Activated CD4-positive, alpha-beta T cell treated with anti-CD3 and anti-CD28 coated beads, Interleukin-2, amount 50 U/mL, for 48 hours (primary cell): ENCODE measurements around the gene SESN3.
A peak's percentile ranks its signal among the peaks of the same experiment; 100 is the strongest.

ENCODE experiments used
- DNase-seq, 2 experiments: peaks; one replicate each; pipeline ENCODE4 v3.0.0-alpha.2; 2020

Gene SESN3

GRCh38 chr11:95248666-95249467, 17.9 kb upstream of the SESN3 start:
- DNase-seq = no peak

- no peak for DNase-seq
Measured at GRCh38 chr11:95247883-95248282, 16.9 kb upstream of the SESN3 start.

GRCh38 chr11:95247127-95247684, 16.2 kb upstream of the SESN3 start:
- DNase-seq = no peak

- no peak for DNase-seq
Measured at GRCh38 chr11:95245581-95245980, 14.6 kb upstream of the SESN3 start.

- DNase-seq = peak in 1 of 2 experiments; percentile 17
Measured at GRCh38 chr11:95245038-95245437, 14.0 kb upstream of the SESN3 start.

- DNase-seq = no peak
Measured at GRCh38 chr11:95243673-95244072, 12.7 kb upstream of the SESN3 start.

GRCh38 chr11:95242845-95243605, 12.0 kb upstream of the SESN3 start:
- DNase-seq = no peak

- DNase-seq = no peak
Measured at GRCh38 chr11:95242091-95242844, 11.3 kb upstream of the SESN3 start.

GRCh38 chr11:95241681-95242081, 10.7 kb upstream of the SESN3 start:
- DNase-seq = no peak

GRCh38 chr11:95239871-95240649, 9.1 kb upstream of the SESN3 start:
- no peak for DNase-seq

GRCh38 chr11:95232666-95233065, 1.7 kb upstream of the SESN3 start:
- DNase-seq = no peak

GRCh38 chr11:95231881-95232605, 1.0 kb upstream of the SESN3 start:
- peak; percentile 61 to 75 for DNase-seq

- DNase-seq = no peak
Measured at GRCh38 chr11:95230810-95231126, 234 bp downstream of the SESN3 start.

- DNase-seq = peak; percentile 33 to 49
Measured at GRCh38 chr11:95229993-95230809, 801 bp downstream of the SESN3 start.

- no peak for DNase-seq
Measured at GRCh38 chr11:95229199-95229992, 1.6 kb downstream of the SESN3 start.

- DNase-seq = no peak
Measured at GRCh38 chr11:95228081-95228749, 2.8 kb downstream of the SESN3 start.

- DNase-seq = peak; percentile 30 to 41
Measured at GRCh38 chr11:95227060-95227459, 3.9 kb downstream of the SESN3 start.

- DNase-seq = no peak
Measured at GRCh38 chr11:95222817-95223216, 8.2 kb downstream of the SESN3 start.

- DNase-seq = no peak
Measured at GRCh38 chr11:95219599-95219998, 11.4 kb downstream of the SESN3 start.
